HG03565 (cell line): ENCODE results near the gene NDUFV3.
"Not testable (repeated sequence)": the region's sequence is repeated elsewhere in the genome, so short reads cannot be mapped to it uniquely, and the experiment has no call there.

Experiments used
- ATAC-seq: cut with Tn5 transposase; IDR thresholded peaks from one replicate; pipeline ENCODE4 v1.9.1; 2021; ENCODE audit warnings: mild to moderate bottlenecking, moderate library complexity; ENCODE audit not compliant: unreplicated experiment

NDUFV3 gene

GRCh38 chr21:42933137-42933970, 40.2 kb downstream of the NDUFV3 start:
- ATAC-seq, result not testable (repeated sequence)

DNA sequence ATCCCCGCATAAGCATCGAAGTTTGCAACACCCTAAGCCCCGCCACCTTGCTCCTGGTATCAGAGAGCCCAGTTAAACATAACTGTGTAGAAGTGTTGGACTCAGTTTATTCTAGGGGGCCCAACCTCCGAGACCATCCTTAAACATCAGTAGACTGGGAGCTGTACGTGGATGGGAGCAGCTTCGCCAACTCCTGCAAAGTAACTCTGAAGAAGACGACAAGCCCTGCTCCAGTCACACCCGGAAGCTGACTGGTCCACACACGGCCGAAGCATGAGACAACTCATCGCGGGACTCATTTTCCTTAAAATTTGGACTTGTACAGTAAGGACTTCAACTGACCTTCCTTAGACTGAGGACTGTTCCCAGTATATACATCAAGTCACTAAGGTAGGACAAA, 40.9 kb downstream of the NDUFV3 start:
- ATAC-seq, result not testable (repeated sequence)

- ATAC-seq, result not testable (repeated sequence)
Observed at GRCh38 chr21:42936360-42936759, 43.3 kb downstream of the NDUFV3 start.

GRCh38 chr21:42937034-42937940, 44.2 kb downstream of the NDUFV3 start:
- not testable (repeated sequence) for ATAC-seq

GRCh38 chr21:42937960-42938605, 45.0 kb downstream of the NDUFV3 start:
- ATAC-seq, result no peak

- ATAC-seq, result not testable (repeated sequence)
Observed at GRCh38 chr21:42938606-42938995, 45.5 kb downstream of the NDUFV3 start.

DNA sequence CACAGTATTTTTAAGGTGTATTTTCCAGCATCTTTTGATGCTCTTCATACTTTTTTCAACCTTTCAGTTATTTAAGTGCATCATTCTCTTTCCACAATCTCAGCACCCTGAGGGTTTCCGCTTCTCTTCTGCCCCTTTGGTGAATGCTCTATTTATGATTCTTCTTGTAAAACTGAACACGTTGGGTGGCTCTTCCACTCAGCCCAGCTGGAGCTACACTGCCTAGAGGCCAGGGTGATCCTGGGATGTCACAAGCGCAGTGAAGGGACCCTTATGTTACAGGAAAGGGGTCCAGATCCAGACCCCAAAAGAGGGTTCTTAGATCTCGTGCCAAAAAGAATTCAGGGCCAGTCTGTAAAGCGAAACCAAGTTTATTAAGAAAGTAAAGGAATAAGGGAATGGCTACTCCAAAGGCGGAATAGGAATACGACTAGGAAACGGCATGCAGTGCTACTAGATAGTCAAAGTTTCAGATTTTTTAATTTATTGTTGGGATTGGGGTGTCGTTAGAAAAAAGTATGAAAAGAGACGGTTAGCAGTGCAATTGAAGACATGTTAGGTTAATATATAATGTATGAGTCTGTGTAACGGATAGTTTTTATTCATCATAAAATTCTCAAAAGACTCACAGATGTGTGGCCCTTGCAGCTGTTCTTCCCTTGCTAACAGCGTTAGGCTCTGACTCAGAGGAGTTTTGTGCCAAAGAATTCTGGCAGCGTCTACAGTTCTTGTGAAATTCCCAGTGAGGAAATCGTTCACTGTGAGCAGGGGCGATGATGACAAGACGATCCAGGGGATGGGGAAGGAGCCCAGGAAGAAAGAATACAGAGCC, 46.7 kb downstream of the NDUFV3 start:
- no peak for ATAC-seq

GRCh38 chr21:42941696-42942085, 48.6 kb downstream of the NDUFV3 start:
- ATAC-seq, result no peak

GRCh38 chr21:42942244-42942643, 49.1 kb downstream of the NDUFV3 start:
- no peak for ATAC-seq

DNA sequence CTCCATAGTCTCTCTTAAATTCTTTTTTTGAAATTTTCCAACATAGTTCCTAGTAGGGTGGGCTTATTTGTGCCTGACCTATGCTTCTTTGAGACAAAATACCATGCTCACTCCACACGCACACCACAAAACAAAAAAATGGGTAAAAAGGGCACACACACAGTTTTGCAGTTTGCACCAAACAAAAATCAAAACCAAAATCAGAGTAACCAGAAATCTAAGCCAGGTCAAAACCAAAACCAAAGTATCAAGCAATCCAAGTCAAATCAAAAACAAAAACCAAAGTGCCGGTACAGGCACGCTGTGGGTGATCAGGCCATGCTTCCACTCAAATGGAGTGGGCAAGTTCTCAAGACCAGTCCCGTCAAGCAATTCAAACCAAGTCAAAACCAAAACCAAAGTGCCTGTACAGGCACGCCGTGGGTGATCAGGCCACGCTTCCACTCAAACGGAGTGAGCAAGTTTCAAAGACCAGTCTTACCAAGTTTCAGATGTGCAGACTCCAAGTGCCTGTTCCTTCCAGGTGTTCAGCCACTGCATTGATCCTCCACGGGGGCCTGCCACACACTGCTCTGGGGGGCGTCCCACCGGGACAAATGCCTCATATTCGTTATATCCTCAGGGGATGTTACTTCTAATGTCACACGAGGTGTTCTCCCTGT, 56.1 kb downstream of the NDUFV3 start:
- not testable (repeated sequence) for ATAC-seq

DNA sequence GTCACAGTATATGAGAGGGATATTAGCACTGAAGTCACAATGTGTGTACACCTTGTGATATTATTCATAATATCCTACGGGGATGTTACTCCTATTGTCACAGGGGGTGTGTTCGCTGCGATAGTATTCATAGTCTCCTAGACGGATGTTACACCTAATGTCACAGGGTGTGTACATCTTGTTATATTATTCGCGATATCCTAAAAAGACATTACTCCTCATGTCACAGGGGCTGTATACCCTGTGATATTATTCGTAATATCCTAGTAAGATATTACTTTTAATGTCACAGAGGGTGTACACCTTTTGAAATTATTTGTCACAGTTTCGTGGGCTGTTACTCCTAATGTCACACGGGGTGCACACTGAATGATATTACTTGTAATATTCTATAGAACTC, 58.1 kb downstream of the NDUFV3 start:
- ATAC-seq, result not testable (repeated sequence)

GRCh38 chr21:42956824-42957630, 63.9 kb downstream of the NDUFV3 start:
- peak; percentile 96 for ATAC-seq

DNA sequence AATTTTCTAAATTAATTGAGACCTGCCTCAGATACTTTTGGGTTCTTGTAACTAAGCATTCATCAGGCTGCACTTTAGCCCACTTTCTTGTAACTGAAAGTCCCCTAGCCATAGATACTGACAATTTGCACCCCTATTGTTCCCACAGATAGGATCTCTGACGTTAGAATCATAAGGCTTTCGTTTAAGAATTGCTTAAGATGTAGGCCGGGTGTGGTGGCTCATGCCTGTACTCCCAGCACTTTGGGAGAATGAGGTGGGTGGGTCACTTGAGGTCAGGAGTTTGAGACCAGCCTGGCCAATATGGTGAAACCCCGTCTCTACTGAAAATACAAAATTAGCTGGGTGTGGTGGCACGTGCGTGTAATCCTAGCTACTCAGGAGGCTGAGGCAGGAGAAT, 65.0 kb downstream of the NDUFV3 start:
- not testable (repeated sequence) for ATAC-seq

- ATAC-seq, result no peak
Observed at GRCh38 chr21:42959728-42960127, 66.6 kb downstream of the NDUFV3 start.

DNA sequence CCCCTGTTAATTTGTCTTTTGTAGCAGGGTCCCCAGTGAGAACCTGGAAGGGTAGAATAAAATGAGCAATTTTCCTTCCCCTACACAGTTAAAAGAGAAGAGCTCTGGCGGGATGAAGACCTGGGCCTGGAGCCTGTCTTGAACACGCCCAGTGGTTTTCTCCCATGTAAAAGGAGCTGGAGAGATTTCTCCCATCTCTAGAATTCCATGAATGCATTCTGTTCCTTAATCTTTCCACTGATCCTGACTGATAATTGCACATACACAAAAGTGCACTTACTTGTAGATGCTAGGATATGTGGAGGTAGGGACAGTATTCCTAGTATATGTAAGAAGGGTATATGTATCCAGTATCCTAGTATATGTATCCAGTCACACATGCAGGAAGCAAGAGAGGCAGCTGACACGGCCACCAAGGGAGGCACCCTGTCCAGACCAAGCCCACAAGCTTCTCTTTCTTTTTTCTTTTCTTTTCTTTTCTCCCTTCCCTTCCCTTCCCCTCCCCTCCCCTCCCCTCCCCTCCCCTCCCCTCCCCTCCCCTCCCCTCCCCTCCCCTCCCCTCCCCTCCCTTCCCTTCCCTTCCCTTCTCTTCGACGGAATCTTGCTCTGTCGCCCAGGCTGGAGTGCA, 69.4 kb downstream of the NDUFV3 start:
- no peak for ATAC-seq
